DMS 273 (cell line): ENCODE data around the gene KLHDC3.
A peak's percentile ranks its signal among the peaks of the same experiment; 100 is the strongest.
"Not testable (repeated sequence)": the region's sequence is repeated elsewhere in the genome, so short reads cannot be mapped to it uniquely, and the experiment has no call there.

ENCODE experiments used
- DNase-seq: peaks from one replicate; lab custom pipeline; 2025; ENCODE audit not compliant: unreplicated experiment; lab: John Stamatoyannopoulos, UW

Gene KLHDC3

GRCh38 chr6:43026365-43026764, 12.3 kb downstream of the KLHDC3 start:
- DNase-seq, result no peak

- no peak for DNase-seq
Measured at GRCh38 chr6:43029120-43029519, 15.1 kb downstream of the KLHDC3 start.

GRCh38 chr6:43032326-43032725, 18.3 kb downstream of the KLHDC3 start:
- no peak for DNase-seq

- no peak for DNase-seq
Measured at GRCh38 chr6:43033496-43034189, 19.6 kb downstream of the KLHDC3 start.

GRCh38 chr6:43034190-43034525, 20.1 kb downstream of the KLHDC3 start:
- no peak for DNase-seq

GRCh38 chr6:43035495-43036194, 21.6 kb downstream of the KLHDC3 start:
- no peak for DNase-seq

GRCh38 chr6:43036712-43037111, 22.7 kb downstream of the KLHDC3 start:
- DNase-seq, result no peak

GRCh38 chr6:43037197-43037596, 23.1 kb downstream of the KLHDC3 start:
- no peak for DNase-seq

GRCh38 chr6:43037706-43038105, 23.7 kb downstream of the KLHDC3 start:
- no peak for DNase-seq

GRCh38 chr6:43038727-43039126, 24.7 kb downstream of the KLHDC3 start:
- no peak for DNase-seq

- DNase-seq, result no peak
Measured at GRCh38 chr6:43040542-43041257, 26.7 kb downstream of the KLHDC3 start.

- not testable (repeated sequence) for DNase-seq
Measured at GRCh38 chr6:43041475-43041874, 27.4 kb downstream of the KLHDC3 start.

GRCh38 chr6:43043310-43043709, 29.3 kb downstream of the KLHDC3 start:
- no peak for DNase-seq

GRCh38 chr6:43045371-43045930, 31.4 kb downstream of the KLHDC3 start:
- no peak for DNase-seq

GRCh38 chr6:43047998-43048397, 33.9 kb downstream of the KLHDC3 start:
- no peak for DNase-seq

- no peak for DNase-seq
Measured at GRCh38 chr6:43050981-43051380, 36.9 kb downstream of the KLHDC3 start.

- no peak for DNase-seq
Measured at GRCh38 chr6:43052225-43052841, 38.3 kb downstream of the KLHDC3 start.

GRCh38 chr6:43052842-43053544, 38.9 kb downstream of the KLHDC3 start:
- peak; percentile 59 for DNase-seq

- DNase-seq, result peak; percentile 99
Measured at GRCh38 chr6:43053545-43054205, 39.6 kb downstream of the KLHDC3 start, which contains the start of gene CUL7. CUL7 (minus strand) TSS chr6:43053851; CDS start chr6:43052788, 1,063 bp downstream.
